GM18907 (cell line): Measurements from ENCODE around the gene CNTNAP2.

Source experiments
- ATAC-seq: cut with Tn5 transposase; IDR thresholded peaks from one replicate; pipeline ENCODE4 v1.9.1; 2021; ENCODE audit warnings: mild to moderate bottlenecking, moderate library complexity; ENCODE audit not compliant: unreplicated experiment

CNTNAP2 gene

DNA sequence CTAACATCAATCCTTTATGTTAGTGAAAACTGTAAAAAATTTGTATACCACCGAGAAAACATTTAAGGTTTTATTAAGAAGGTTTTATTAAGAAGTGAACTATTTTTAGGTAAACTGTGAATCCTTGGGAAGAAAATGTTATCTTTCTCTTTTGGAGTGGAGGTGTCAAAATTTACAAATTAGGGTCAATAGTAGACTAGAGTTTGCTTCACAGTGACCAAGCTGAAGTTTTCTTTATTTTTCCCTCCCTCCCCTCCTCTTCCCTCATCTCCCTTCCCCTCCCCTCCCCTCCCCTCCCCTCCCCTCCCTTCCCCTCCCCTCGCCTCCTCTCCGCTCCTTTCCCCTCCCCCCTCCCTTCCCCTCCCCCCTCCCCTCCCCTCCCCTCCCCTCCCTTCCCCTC lies 168.8 kb downstream of the CNTNAP2 start:
- no peak for ATAC-seq

- ATAC-seq, result no peak
These were observed 174.1 kb downstream of the CNTNAP2 start for GRCh38 chr7:146290746-146291145.

DNA sequence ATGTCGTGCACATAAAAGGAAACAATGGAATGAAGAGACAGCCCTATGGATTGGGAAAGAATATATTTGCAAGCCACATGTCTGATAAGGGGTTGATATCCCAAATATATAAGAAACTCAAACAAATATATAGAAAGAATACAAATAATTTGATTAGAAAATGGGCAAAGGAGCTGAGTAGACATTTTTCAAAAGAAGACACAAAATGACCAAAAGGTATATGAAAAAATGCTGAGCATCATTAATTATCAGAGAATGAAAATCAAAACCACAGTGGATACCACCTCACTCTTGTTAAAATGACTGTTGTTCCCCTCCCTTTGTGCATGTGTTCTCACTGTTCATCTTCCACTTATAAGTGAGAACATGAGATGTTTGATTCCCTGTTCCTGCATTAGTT lies 175.3 kb downstream of the CNTNAP2 start:
- no peak for ATAC-seq

DNA sequence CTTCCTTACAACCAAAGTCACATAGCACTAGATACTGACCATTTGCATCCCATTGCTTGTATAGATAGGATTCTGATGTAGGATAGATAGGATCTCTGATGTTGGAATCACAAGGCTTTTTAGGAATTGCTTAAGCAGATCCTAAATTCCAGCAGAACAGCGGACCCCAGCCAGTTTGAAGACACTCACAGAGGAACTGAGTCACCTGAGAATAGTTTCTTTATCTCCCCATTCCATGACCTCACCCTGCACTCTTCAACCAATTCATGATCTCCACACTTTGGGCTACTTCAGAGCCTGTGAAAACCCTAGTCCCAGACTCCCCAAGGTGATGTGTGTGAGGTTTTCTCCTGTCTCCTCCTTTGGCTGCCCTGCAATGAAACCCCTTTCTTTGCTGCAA lies 179.4 kb downstream of the CNTNAP2 start:
- no peak for ATAC-seq

GRCh38 chr7:146314962-146315361 lies 198.4 kb downstream of the CNTNAP2 start:
- no peak for ATAC-seq

- ATAC-seq, result no peak
These were observed 203.0 kb downstream of the CNTNAP2 start for GRCh38 chr7:146319629-146320028.

DNA sequence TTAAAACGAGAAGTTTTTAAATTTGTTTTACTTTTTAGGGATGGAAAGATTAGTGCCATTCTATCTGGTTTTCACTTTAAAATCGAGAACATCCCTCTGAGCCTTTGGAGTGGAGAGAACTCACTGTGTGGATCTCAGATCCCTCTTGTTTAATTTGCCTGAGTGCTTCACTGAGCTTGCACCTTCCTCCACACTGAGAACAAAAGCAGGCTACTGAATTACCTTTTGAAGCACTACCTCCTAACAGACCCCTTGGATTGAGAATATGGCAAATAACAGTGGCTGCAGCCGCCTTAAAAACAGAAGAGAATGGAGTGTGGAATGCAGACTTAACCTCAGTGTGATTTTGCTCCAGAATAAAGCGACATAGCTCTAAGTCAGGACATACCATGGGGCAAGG lies 204.7 kb downstream of the CNTNAP2 start:
- ATAC-seq, result no peak

DNA sequence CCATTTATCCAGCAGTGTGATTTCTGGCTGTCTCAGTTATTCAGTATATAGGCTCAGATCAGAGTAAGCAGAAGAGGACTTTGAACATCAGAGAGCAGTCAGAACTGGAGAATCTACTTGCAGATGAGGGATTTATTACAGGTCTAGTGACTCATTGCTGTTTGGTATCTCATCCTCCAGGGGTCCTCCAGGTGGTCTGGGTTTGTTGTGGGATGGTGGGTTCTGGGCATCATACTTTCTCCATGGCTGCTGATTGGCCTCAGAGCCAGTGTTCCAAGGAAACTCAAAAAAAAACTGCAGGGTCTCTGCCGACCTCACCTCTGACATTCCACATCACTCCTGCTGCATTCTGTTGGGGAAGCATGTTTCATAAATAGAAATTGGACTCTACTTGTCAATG lies 214.8 kb downstream of the CNTNAP2 start:
- no peak for ATAC-seq

GRCh38 chr7:146345251-146345650 lies 228.7 kb downstream of the CNTNAP2 start:
- no peak for ATAC-seq

GRCh38 chr7:146346096-146346495 lies 229.5 kb downstream of the CNTNAP2 start:
- ATAC-seq, result no peak

DNA sequence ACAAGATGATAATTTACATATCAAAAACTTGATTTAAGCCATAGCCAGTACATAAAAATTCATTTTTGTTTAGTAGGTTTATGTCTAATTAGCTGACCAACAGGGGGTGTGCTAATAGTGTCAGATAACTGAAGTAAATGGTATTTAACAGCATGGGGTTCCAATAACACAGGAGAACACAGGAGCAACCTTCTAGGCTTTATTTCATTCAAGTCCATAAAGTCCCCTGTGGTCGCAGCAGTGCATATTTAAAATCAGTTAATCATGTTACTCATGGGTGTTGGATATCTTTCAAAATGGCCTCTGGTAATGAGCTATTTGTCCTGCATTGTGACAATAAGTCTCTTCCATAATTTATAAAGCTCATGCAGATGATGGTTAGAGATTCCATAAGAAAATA lies 238.6 kb downstream of the CNTNAP2 start:
- ATAC-seq, result no peak

- no peak for ATAC-seq
These were observed 242.6 kb downstream of the CNTNAP2 start for GRCh38 chr7:146359176-146359575.

GRCh38 chr7:146366938-146367337 lies 250.3 kb downstream of the CNTNAP2 start:
- no peak for ATAC-seq

DNA sequence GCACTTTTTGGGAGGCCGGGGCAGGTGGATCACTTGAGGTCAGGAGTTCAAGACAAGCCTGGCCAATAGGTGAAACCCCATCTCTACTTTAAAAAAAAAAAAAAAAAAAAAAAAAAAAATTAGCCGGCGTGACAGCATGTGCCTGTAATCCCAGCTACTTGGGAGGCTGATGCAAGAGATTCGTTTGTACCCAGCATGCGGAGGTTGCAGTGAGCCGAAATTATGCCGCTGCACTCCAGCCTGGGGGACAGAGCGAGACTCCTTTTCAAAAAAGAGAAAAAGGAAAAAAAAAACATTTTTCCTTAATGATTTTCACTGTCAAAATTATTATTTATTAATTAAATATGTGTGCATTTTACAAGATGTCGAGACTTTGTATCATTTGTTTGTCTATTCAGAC lies 253.6 kb downstream of the CNTNAP2 start:
- ATAC-seq, result no peak

- no peak for ATAC-seq
These were observed 258.6 kb downstream of the CNTNAP2 start for GRCh38 chr7:146375170-146375569.

- no peak for ATAC-seq
These were observed 261.6 kb downstream of the CNTNAP2 start for GRCh38 chr7:146378196-146378595.

DNA sequence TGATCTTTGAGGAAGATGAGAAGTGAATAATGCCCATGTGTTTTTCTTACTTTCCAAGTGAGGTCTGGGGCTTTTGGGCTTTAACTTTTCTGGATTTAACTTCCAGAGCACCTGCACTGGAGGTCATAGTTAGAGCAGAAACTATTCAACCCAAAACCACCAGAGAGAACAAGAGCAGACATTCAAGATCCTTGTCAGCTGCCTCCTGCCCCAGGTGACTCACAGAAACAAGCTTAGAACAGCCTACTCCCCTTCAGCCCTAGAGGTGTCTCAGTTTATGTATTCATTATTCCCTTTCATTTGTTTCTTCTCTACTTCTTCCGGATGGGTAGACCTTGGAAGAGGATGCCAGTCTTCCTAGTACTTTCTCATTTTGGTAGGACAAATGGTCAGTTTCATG lies 270.5 kb downstream of the CNTNAP2 start:
- no peak for ATAC-seq

GRCh38 chr7:146388928-146389327 lies 272.3 kb downstream of the CNTNAP2 start:
- ATAC-seq, result no peak

DNA sequence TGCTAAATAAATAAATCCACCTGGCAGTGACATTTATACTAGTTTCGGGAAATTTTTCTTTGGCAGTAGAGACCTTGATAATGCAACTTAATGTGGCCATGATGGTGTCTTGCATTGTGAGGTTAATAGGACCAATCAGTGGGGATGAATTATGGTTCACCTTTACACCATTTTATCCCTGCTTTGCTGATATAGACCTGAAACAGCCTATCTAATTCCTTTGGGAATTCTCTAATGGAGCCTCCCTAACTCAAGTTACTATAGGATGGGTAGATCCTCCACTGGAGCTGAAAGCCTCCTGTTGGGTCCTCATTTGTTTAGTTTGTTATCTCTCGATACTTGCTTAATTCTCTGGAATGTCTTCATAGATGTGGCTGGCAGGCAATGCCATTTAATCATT lies 276.7 kb downstream of the CNTNAP2 start:
- ATAC-seq, result no peak

DNA sequence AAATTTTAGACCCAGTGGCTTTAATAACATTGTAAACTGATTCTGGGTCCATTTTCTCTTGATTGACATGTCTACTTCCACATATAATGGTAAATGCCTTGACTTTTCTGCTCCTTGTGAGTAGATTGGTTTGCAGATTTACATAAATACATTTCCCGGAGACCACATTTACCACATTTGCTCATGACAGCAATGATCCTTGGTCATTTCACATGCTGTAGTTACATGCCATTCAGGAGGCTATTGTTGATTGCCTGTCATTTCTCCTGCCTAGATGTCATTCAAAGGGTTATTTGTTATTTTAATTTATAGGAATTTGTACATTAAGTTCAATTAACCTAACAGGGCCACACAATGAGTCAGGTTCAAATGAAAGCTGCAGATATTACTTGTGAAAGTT lies 280.5 kb downstream of the CNTNAP2 start:
- no peak for ATAC-seq

GRCh38 chr7:146401939-146402338 lies 285.3 kb downstream of the CNTNAP2 start:
- ATAC-seq, result no peak

DNA sequence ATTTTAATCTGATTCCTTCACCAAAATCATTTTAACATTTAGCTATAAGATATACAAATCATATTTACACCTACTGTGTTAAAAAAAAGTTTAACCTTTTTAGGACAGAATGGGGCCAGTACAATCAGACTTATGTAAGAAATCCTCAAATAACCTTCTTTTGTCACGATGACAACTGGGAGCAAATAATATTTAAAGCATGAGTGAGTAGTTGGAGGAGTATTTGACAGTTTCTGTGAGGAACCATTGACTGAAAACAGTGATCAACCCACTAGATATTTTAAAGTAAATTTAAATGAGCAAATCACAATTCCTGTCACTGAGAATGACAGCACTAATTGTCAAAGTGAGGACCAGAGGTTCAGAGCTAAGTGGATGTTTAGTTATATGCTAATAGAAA lies 289.1 kb downstream of the CNTNAP2 start:
- ATAC-seq, result no peak

GRCh38 chr7:146411975-146412374 lies 295.4 kb downstream of the CNTNAP2 start:
- no peak for ATAC-seq

GRCh38 chr7:146412781-146413180 lies 296.2 kb downstream of the CNTNAP2 start:
- ATAC-seq, result no peak
